Peyer's patch (tissue), 4 donors: Measurements from ENCODE around the gene PAPOLB. TPM values are rescaled to one million over a fixed set of nuclear protein-coding genes. Genes with fewer than 3 reads are reported as not detected.

Experiments
- DNase-seq, 3 donors: peaks; one replicate each; pipeline ENCODE4 v3.0.0-alpha.2; 2017 to 2019
- H3K27ac ChIP-seq, 4 donors: fragments of 200-600 bp; sonication (generic); one replicate each; pipeline ENCODE4 v1.5.1; 2016 to 2019
- H3K27me3 ChIP-seq, 2 donors: fragments of 200-600 bp; sonication (generic); one replicate each; pipeline ENCODE4 v1.5.1; 2019
- H3K36me3 ChIP-seq, 3 donors: fragments of 200-600 bp; sonication (generic); one replicate each; pipeline ENCODE4 v1.5.1; 2016 to 2019
- H3K4me1 ChIP-seq, 4 donors: fragments of 200-600 bp; sonication (generic); one replicate each; pipeline ENCODE4 v1.5.1; 2016 to 2019
- H3K4me3 ChIP-seq, 4 donors: fragments of 200-600 bp; sonication (generic); 1 replicate in 3 of 4; 2 replicates in 1 of 4; pipeline ENCODE4 v1.5.1; 2016 to 2019; ENCODE audit warnings: mild to moderate bottlenecking in 1 of 4
- H3K9me3 ChIP-seq, 4 donors: fragments of 200-600 bp; sonication (generic); one replicate each; pipeline ENCODE4 v1.5.1; 2016 to 2019; ENCODE audit warnings: mild to moderate bottlenecking in 1 of 4
- CTCF ChIP-seq, 6 experiments: fragments of 450-650 bp in 4 of 6; fragments of 200-600 bp in 2 of 6; sonication (generic) in 1 of 6; IDR thresholded peaks; one replicate each; pipeline ENCODE4 v1.5.1; 2017 to 2019; ENCODE audit warnings: antibody characterized with exemption in 6 of 6, mild to moderate bottlenecking in 3 of 6, moderate library complexity in 1 of 6
- POLR2A ChIP-seq, 2 donors: fragments of 450-650 bp; IDR thresholded peaks; one replicate each; pipeline ENCODE4 v1.5.1; 2017; ENCODE audit warnings: antibody characterized with exemption in 2 of 2, mild to moderate bottlenecking in 2 of 2, moderate library complexity in 2 of 2
- total RNA-seq, 4 donors: library from RNA; depleted of rRNA; stranded (reverse); fragments of >200 nt; gene quantifications; one replicate each; pipeline ENCODE4 v1.1.0, GENCODE V29; 2016

PAPOLB gene
- total RNA-seq, 4 donors from 2014 or later, result not detected

GRCh38 chr7:4817178-4817901 lies 44.5 kb downstream of the PAPOLB start:
- H3K27ac ChIP-seq, result no peak overlapping the region
- H3K36me3 ChIP-seq, result no peaks in the 10 kb centered on the region
- H3K9me3 ChIP-seq, result no peaks in the 10 kb centered on the region
- no peak for DNase-seq
- no peak for TF ChIP-seq CTCF (IDR thresholded peaks at IDR 0.05)
- no peak for TF ChIP-seq POLR2A (IDR thresholded peaks at IDR 0.05)
- H3K27me3 ChIP-seq, result no peaks in the 10 kb centered on the region
- H3K4me3 ChIP-seq, result no peak overlapping the region
- no peaks in the 10 kb centered on the region for H3K4me1 ChIP-seq

GRCh38 chr7:4816419-4817080 lies 45.3 kb downstream of the PAPOLB start:
- TF ChIP-seq POLR2A (IDR thresholded peaks at IDR 0.05), result no peak
- TF ChIP-seq CTCF (IDR thresholded peaks at IDR 0.05), result no peak
- Histone ChIP-seq H3K36me3 (no peaks in the 10 kb centered on the region), H3K27me3 (no peaks in the 10 kb centered on the region), H3K4me1 (no peaks in the 10 kb centered on the region), H3K9me3 (no peaks in the 10 kb centered on the region), H3K4me3 (no peak overlapping the region), H3K27ac (no peak overlapping the region)
- DNase-seq, result no peak

- TF ChIP-seq CTCF (IDR thresholded peaks at IDR 0.05) (no peak), POLR2A (IDR thresholded peaks at IDR 0.05) (no peak)
- H3K4me3 ChIP-seq, result no peak overlapping the region
- no peak for DNase-seq
- no peaks in the 10 kb centered on the region for H3K9me3 ChIP-seq
- H3K4me1 ChIP-seq, result no peaks in the 10 kb centered on the region
- H3K27me3 ChIP-seq, result no peaks in the 10 kb centered on the region
- no peak overlapping the region for H3K27ac ChIP-seq
- H3K36me3 ChIP-seq, result no peaks in the 10 kb centered on the region
These were observed 46.0 kb downstream of the PAPOLB start for GRCh38 chr7:4815609-4816418.

- Histone ChIP-seq H3K4me1 (no peaks in the 10 kb centered on the region), H3K4me3 (no peak overlapping the region), H3K9me3 (no peaks in the 10 kb centered on the region), H3K36me3 (no peaks in the 10 kb centered on the region), H3K27me3 (no peaks in the 10 kb centered on the region), H3K27ac (no peak overlapping the region)
- TF ChIP-seq CTCF (IDR thresholded peaks at IDR 0.05) (no peak), POLR2A (IDR thresholded peaks at IDR 0.05) (no peak)
- DNase-seq, result no peak
These were observed 46.7 kb downstream of the PAPOLB start for GRCh38 chr7:4815121-4815520.

- no peaks in the 10 kb centered on the region for H3K9me3 ChIP-seq
- H3K4me3 ChIP-seq, result no peak overlapping the region
- H3K36me3 ChIP-seq, result no peaks in the 10 kb centered on the region
- TF ChIP-seq CTCF (IDR thresholded peaks at IDR 0.05) (no peak), POLR2A (IDR thresholded peaks at IDR 0.05) (no peak)
- no peaks in the 10 kb centered on the region for H3K27me3 ChIP-seq
- H3K4me1 ChIP-seq, result peaks cover 0 to 3% (median 0%) of the 10 kb centered on the region in 4 donors
- no peak for DNase-seq
- no peak overlapping the region for H3K27ac ChIP-seq
These were observed 47.4 kb downstream of the PAPOLB start for GRCh38 chr7:4814433-4814832.
